Activated CD4-positive, CD25-positive, alpha-beta regulatory T cell treated with anti-CD3 and anti-CD28 coated beads, Interleukin-2, amount 50 U/mL, for 72 hours (primary cell): ENCODE results near the gene RAET1G.

Source experiments
- DNase-seq: peaks from one replicate; pipeline ENCODE4 v3.0.0; 2021

Gene RAET1G

DNA sequence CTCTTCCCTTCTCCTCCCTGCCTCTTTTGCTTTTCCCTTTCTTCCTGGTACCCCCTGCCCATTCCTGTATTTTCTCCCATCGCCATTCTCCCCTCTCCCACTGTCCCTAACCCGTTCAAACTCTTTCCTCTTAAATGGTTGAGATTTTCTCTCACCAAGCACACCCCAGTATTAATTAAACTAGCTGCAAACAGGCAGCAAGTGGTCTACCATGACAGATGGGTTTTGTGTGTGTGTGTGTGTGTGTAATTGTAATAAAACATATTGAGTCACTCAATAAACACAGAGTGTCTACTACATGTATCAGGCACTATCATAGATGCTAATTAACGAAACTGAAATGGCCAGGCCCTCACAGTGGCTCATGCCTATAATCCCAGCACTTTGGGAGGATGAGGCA, 31.7 kb downstream of the RAET1G start:
- no peak for DNase-seq

DNA sequence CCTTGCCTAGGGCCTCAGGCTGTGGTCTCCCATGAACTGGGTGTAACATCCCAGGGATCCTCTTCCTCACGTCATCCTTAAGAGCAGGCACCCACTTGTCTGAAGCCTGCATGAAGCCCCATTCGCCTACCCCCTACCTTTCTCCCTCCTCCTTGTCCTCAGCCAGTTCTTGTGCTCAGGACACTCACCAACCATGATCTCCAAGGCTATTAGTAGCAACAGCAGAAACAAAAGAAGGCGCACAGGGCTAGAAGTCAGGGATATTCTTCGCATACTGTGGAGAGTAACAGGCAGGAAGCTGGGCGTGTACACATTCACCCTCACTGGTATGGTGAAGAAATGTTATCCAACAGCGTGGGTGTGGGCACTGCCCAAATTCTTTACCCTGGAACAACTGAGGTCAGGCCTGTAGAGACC, 32.3 kb downstream of the RAET1G start:
- DNase-seq = no peak

DNA sequence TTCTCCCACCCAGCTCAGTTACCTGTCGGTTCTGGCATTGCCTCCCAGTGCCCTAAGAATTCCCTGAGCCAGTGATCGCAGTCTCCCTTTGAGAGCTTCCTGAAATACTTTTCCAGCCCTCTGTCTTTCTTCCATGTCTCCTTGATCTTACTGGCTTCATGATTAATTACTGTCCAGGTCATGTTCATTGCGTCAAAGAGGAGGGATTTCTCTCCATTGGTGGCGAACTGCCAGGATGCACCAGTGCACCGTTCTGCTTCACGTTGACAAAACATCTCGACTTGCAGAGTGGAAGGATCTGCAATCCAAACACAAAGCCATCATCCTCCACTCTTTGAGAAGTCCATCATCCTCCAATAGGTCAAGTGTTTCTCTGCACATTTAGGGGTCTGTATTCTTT, 33.6 kb downstream of the RAET1G start:
- no peak for DNase-seq

DNA sequence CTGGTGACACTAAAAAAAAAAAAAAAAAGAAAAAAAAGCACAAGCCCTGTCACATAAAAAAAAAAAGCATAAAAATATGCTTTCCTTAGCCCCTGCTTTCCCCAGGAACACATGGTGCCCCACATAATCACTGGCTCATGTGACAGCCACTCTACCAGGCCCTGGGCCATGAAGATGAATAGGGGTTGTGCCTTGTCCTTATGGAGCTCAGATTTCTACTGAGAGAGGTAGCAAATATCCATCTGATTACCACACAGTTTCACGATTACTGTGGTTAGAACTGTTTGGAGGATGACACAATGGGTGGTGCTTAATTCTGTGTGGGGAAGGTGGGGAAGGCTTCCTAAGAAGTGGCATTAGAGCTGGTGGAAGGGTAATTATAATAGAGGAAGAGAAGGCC, 34.3 kb downstream of the RAET1G start:
- DNase-seq = no peak

DNA sequence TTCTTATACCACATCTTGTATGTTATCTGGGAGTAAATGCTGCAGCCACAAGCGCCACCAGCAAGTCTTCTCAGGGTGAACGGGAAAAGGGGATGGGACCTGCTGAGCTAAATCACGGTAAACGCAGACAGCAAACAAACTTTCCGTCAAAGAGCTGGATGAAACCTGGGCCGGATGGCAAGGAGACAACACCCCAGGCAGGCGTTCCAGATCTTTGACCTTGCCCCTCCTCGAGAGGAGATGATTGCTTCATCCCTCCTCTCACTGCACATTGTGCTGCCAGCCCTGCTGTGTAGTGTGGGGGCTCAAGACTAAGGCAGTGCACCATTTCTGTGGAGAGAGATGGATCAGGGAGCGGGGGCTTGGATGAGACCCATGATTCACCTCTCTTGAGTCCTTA, 34.8 kb downstream of the RAET1G start:
- no peak for DNase-seq

DNA sequence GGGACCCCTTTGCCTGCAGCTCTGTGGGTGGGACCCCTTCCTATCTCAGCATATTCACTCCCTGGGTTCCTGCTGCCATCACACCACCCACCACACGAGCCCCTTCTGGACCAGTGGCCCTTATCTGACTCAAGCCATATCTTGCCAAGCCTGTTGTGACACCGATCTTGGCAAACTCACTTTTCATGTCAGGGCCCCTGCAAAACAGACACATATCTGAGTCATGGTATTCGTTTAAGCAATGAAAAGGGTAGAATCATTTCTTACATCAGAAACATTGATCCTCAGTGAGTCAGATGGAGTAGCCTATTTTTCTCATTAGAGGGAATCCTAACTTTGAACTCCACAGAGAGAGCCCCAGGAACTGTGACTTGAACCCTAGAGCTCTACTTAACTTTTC, 35.6 kb downstream of the RAET1G start:
- DNase-seq = no peak

DNA sequence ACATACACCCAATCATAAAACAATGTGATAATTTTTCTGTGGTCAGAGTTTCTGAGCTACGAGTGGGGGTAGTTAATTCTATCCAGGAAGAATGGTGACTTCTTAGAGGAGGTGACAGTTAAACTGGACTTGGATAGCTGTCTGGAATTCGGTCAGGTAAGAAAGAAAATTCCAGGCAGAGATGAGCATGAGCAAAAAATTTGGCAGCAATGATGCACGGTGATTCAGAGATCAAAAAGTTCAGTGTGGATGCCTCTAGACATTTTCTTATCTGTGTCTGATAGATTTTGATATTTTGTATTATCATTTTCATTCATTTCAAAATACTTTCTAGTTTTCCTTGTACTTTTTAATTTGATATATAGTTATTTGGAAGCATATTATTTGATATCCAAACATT, 37.0 kb downstream of the RAET1G start:
- DNase-seq = no peak

DNA sequence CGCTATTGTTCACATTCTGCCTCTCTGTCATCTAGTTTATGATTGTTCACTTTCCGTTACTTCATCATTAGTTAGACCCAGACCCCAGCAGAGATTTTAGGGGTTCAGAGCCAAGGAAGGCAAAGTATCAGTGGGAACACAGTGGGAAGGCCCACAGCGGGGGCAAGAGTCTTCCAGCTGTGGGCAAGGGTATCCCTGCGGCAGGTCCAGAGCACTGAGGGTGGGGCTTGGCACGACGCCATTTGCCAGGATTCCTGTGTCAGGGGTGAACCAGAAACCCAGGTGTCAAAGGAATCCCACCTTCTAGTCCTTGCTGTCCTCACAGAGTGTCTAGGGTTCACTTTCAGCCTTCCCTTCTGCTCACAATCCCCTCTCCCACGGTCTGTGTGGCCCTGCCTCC, 38.3 kb downstream of the RAET1G start:
- DNase-seq = no peak

DNA sequence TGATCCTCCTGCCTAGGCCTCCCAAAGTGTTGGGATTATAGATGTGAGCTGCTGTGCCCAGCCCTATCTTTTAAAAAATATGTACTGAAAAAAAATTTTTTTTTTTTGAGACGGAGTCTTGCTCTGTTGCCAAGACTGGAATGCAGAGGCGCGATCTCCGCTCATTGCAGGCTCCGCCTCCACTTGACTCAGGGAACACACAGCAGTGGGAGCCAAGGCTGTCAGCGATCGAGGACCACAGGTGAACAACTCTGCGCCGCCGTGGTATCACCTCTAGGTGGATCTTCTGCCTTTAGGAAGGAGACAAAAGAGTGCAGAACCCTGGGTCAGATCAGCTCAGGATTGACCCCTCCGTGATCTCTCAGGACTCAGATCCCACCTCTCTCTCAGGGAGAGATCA, 38.7 kb downstream of the RAET1G start:
- no peak for DNase-seq

DNA sequence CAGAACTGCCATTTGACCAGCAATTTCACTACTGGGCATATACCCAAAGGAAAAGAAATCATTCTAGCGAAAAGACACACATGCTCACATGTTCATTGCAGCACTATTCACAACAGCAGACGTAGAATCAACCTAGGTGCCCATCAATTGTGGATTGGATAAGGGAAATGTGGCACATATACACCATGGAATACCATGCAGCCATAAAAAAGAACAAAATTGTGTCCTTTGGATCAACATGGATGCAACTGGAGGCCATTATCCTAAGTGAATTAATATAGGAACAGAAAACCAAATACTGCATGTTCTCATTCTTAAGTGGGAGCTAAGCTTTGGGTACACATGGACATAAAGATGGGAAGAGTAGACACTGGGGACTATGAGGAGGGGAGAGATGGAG, 41.1 kb downstream of the RAET1G start:
- no peak for DNase-seq

DNA sequence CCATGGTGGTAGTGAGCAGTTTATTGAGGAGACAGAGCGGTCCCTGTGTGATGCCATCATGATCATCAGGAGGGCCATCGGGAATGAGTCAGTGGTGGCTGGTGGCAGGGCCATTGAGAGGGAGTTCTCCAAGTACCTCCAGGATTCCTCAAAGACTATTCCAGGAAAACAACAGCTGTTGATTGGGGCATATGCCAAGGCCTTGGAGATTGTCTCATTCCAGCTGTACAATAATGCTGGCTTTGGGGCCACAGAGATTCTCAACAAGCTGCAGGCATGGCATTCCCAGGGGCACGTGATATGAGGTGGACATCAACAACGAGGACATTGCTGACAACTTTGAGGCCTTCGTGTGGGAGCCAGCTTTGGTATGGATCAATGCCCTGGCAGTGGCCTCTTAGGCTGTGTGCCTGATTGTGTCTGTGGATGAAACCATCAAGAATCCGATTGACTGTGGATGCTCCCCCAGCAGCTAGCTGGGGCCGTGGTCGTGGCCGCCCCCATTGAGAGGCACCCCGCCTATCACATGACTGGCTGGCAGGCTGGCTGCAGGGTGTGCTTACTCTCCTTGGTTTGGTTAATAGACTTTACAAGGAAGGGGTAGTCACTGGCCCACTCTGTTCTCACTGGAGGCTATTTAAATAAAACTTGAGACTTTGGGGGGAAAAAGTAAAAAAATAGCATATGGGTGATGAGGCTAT, 41.7 kb downstream of the RAET1G start:
- DNase-seq = no peak

DNA sequence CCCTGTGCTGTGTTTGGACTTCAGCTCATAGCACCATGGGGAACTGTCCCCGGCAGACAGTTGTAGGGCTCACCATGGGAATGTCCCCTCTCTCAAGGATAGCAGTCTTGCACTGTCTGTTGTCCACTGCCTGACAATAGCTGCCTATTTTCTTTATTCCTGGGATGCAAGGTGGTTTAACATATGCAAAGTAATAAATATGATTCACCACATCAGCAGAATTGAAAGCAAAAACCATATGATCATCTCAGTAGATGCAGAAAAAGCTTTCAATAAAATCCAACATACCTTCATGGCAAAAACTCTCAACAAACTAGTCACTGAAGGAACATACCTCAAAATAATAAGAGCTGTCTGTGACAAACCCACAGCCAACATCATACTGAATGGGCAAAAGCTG, 45.3 kb downstream of the RAET1G start:
- DNase-seq = no peak

DNA sequence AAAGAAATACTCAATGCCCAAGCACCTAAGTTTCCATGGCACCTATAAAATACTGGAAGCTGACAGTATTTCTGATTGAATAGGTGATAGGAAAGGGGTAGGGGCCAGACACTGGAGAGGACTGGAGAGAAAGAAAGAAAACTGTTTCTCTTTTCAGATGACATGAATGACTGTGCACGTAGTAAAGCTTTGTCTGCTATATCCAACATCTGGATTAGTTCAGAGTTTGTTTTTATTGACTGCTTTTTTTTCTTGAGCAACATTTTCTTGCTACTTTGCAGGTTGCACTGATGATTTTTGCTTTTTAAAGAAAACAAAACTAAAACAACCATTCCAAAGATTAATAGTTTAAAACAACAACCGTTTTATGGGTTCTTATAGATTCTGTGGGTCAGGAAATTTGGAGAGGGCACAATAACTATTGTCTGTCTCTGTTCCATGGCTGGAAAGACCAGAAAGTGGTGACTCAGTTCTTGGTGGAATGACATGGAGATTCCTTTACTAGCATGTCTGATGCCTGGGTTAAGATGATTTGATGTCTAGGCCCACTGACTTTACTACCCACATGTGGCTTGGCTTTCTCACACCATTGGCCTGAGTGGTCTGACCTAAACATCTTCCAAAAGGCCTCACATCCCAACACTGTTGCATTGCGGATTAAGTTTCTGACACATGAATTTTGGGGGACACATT, 46.5 kb downstream of the RAET1G start:
- no peak for DNase-seq

DNA sequence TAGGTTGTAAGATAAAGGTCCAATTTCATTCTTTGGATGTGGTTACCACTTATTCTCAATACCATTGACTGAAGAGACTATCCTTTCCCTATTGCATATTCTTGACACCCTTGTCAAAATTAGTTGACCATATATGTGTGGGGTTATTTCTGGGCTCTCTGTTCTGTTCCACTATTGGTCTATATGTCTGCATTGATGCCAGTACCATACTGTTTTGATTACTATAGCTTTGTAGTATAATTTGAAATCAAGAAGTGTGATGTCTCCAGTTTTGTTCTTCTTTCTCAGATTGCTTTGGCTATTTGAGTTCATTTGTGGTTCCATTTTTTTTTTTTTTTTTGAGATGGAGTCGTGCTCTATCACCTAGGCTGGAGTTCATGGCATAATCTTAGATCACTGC, 50.7 kb downstream of the RAET1G start:
- DNase-seq = no peak

DNA sequence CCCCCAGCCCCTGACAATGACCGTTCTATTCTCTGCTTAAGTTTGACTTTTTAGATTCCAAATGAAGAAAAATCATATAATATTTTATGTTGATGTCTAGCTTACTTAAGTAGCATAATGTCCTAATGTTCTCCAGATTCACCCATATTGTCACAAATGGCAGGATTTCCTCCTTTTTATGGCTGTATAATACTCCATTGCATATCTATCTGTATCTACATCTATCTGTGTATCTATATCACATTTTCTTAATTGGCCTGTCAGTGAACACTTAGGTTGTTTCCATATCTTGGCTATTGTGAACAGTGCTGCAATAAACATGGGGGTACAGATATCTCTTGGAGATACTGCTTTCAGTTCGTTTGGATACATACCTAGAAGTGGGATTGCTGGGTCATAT, 51.7 kb downstream of the RAET1G start:
- DNase-seq = no peak

DNA sequence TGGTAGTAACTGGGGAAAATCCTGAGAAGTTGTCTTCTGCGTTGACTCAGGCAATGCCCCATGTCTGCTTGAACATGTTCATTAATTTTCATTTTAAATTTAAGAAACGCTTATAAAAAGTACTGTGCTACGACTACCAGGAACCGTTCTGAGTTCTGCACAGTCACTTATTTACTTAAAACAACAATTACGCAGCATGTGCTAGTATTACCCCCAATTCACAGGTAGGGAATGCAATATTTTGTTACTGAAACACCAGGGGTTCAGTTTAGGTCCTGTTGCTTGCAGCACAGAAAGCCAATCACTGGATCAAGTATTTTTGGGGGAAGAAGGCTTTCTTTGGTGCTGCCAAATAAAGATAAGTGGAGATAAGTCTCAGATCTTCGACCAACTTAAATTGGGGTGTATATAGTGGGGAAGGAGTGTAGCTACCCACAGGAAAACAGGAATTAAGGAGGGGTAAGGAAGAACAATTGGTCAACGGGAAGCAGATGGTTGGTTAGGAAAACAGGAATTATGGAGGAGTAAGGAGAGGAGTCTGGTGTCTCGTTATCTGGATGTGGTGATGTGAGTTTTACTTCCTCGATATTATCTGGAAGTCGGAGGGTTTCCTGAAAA, 53.5 kb downstream of the RAET1G start:
- no peak for DNase-seq

DNA sequence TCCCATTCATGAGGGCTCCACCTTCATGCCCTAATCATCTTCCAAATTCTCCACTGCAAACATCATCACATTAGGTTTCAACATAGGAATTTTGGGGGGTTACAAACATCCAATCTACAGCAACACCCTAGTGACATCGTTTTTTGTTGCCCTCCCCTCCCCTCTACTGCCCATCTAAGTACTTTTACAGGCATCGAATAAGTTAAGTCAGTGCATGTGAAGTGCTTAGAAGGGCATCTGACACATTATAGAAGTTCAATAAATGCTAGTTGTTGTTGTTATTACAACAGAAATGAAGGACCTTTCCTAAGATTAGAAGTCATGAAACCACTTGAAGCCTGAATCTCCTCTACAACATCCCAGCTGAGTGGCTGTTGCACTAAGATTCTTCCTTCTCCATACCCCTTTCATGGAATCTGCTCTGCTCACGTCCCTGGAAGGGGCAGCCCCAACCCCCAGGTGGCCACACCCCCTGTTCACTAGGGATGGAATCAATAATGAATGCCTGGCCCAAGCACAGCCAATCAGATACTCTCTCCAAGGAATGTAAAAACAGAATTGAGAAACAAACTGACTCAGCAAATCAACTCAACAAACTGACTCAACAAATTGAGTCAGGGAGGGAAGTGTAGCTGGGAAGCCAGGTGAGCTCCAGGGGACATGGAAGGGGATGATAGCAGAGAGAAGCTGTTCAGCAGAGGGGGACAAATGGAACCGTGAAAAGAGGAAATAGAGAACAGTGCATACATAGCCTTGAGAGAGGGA, 54.9 kb downstream of the RAET1G start:
- DNase-seq = no peak
